Measurements from ENCODE around the gene CDK3. TPM values are rescaled to one million over a fixed set of nuclear protein-coding genes. Genes with fewer than 3 reads are reported as not detected.

Gene CDK3
- total RNA-seq, 2 donors from 2014 or later, result 5.3 to 8.2 TPM

DNA sequence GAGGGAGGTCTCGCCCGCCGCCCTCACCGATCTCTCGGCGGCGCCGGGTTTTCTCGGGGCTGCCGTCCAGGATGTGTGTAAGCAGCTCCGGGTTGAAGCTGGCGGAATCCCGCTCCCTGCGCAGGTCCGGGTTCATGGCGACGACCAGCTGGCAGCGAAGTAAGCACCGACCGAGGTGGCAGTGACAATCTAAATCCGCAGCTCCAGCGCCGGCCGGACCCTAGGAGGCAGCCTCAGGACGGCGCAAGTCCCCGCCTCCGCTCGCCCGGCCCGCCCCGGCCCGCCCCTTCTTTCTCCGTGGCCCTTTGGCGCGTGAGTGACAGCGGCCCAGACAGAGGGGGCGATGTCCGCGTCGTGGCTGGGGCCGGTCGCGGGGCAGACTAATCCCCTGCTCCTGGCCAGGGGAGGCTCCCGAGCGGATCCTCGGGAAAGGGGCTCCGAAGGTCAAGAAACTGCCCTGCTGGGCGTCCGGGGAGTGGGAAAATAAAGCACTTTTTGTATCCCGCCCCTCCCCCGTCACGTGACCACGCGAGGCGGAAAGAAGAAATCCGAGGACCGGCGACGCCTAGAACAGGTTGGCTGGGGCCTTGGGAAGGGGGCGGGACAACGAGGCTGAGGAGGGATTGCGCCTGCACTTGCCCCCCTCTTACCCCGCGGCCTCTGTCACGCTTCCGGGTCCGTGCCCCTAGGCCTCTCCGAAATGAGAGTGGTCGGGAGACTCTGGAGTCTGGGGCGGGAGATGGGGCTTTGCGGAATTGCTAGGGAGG lies 21.5 kb upstream of the CDK3 start, which contains the start of the genes ACOX1 and TEN1:
Gene ACOX1 (minus strand): TSS at position 229 of the 767 bp plus-strand sequence. CDS start 93 bp downstream, at position 136.
Gene TEN1 (plus strand): TSS at position 303 of the 767 bp plus-strand sequence. CDS start 6,953 bp downstream, outside the sequence.
- TF ChIP-seq, protein P1, sequence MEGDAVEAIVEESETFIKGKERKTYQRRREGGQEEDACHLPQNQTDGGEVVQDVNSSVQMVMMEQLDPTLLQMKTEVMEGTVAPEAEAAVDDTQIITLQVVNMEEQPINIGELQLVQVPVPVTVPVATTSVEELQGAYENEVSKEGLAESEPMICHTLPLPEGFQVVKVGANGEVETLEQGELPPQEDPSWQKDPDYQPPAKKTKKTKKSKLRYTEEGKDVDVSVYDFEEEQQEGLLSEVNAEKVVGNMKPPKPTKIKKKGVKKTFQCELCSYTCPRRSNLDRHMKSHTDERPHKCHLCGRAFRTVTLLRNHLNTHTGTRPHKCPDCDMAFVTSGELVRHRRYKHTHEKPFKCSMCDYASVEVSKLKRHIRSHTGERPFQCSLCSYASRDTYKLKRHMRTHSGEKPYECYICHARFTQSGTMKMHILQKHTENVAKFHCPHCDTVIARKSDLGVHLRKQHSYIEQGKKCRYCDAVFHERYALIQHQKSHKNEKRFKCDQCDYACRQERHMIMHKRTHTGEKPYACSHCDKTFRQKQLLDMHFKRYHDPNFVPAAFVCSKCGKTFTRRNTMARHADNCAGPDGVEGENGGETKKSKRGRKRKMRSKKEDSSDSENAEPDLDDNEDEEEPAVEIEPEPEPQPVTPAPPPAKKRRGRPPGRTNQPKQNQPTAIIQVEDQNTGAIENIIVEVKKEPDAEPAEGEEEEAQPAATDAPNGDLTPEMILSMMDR (IDR thresholded peaks at IDR 0.05), result no peak
- H3K4me3 ChIP-seq, result peak within 1 kb of the TSS; percentile 84
- H3K4me1 ChIP-seq, result peaks cover 17% of the 10 kb centered on the region
- no peaks in the 10 kb centered on the region for H3K9me3 ChIP-seq
- no peaks in the 10 kb centered on the region for H3K36me3 ChIP-seq
- peak; percentile 98 for DNase-seq
- intact Hi-C loops (cut with DNase I), result no loop called here
- H3K27me3 ChIP-seq, result no peaks in the 10 kb centered on the region
- peak within 1 kb of the TSS; percentile 99 to 100 for H3K9ac ChIP-seq (ENCODE audit: low read depth in 2 of 2, low read length in 2 of 2)
- H3K27ac ChIP-seq, result peak within 1 kb of the TSS; percentile 94

DNA sequence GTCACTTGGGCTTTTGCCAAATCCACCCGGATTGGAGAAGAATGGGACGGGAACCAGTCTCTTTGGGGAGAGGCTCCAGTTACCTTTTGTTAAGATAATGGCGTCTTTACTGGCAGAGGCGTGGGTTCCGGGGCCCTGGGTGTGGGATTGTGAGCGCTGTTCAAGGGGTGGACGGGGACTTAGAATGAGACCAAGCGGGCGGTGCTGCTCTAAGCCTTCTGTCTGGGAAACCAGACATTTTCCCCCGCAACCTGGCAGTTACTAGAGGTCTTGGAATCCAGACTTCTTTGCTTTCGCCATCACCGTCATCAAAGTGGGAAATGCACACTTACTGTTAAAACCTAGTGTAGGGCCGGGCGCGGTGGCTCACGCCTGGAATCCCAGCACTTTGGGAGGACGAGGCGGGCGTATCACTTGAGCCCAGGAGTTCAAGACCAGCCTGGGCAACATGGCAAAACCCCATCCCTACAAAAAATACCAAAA lies 20.9 kb upstream of the CDK3 start:
- Histone ChIP-seq H3K4me3 (peak overlapping the region; percentile 84), H3K36me3 (no peaks in the 10 kb centered on the region), H3K27me3 (no peaks in the 10 kb centered on the region), H3K4me1 (peaks cover 17% of the 10 kb centered on the region), H3K27ac (peak overlapping the region; percentile 94), H3K9me3 (no peaks in the 10 kb centered on the region), H3K9ac (ENCODE audit: low read depth in 2 of 2, low read length in 2 of 2) (peak overlapping the region; percentile 99 to 100)
- intact Hi-C loops (cut with DNase I), result no loop called here
- TF ChIP-seq, protein P1 (IDR thresholded peaks at IDR 0.05), result no peak
- DNase-seq, result peak; percentile 56

- DNase-seq, result no peak
- Histone ChIP-seq H3K4me1 (peaks cover 16% of the 10 kb centered on the region), H3K27ac (peak overlapping the region; percentile 94), H3K27me3 (no peaks in the 10 kb centered on the region), H3K36me3 (no peaks in the 10 kb centered on the region), H3K9me3 (no peaks in the 10 kb centered on the region), H3K4me3 (peak overlapping the region; percentile 84), H3K9ac (ENCODE audit: low read depth in 2 of 2, low read length in 2 of 2) (peak overlapping the region; percentile 99 to 100)
- intact Hi-C loops (cut with DNase I), result no loop called here
- TF ChIP-seq, protein P1 (IDR thresholded peaks at IDR 0.05), result no peak
These were observed 20.3 kb upstream of the CDK3 start for GRCh38 chr17:75980188-75981018.

DNA sequence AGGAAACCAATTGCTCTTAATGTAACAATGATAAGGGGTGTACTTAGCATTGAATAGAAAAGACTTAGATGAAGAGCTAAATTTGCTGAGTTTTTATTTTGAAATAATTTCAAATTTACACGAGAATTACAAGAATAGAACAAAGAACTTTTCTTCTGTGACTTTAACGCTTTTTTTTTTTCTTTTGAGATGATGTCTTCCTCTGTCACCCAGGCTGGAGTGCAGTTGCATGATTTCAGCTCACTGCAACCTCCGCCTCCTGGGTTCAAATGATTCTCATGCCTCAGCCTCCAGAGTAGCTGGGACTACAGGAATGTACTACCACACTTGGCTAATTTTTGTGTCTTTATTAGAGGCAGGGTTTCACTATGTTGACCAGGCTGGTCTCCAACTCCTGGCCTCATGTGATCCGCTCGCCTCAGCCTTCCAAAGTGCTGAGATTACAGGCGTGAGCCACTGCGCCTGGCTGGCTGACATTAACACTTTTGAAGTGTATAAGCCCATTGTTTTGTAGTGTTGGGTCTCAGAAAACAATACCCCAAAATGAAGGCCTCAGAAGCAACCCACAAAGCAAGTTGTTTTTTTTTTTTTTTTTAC lies 19.5 kb upstream of the CDK3 start:
- no peak for DNase-seq
- TF ChIP-seq, protein P1 (IDR thresholded peaks at IDR 0.05), result no peak
- Histone ChIP-seq H3K4me1 (peaks cover 11% of the 10 kb centered on the region), H3K36me3 (no peaks in the 10 kb centered on the region), H3K9me3 (no peaks in the 10 kb centered on the region), H3K27ac (no peak overlapping the region), H3K9ac (ENCODE audit: low read depth in 2 of 2, low read length in 2 of 2) (no peak overlapping the region), H3K27me3 (no peaks in the 10 kb centered on the region), H3K4me3 (no peak overlapping the region)
- intact Hi-C loops (cut with DNase I), result no loop called here

All from colonic mucosa (tissue), 4 donors.